Endothelial cell of umbilical vein (primary cell): ENCODE data around the gene SLC22A4. TPM values are rescaled to one million over a fixed set of nuclear protein-coding genes. Genes with fewer than 3 reads are reported as not detected.

Source experiments
- BruUV-seq: library from RNA; stranded (reverse); fragments of 400-500 nt; replicated peaks from 2 replicates; lab custom pipeline; 2021; lab: Mats Ljungman, UMichigan
- CTCF ChIA-PET: fragments of 300-600, 350-600 bp; sonication (Branson Sonifier 250); formaldehyde crosslinking; loops from one replicate; lab custom pipeline; 2021; ENCODE audit warnings: antibody characterized with exemption, inconsistent platforms; lab: Charles Lee
- POLR2A ChIA-PET: fragments of 300-600, 350-600 bp; sonication (Branson Sonifier 250); formaldehyde crosslinking; loops from one replicate; lab custom pipeline; 2021; ENCODE audit warnings: antibody characterized with exemption, inconsistent platforms; lab: Charles Lee
- DNase-seq: peaks from one replicate; pipeline ENCODE4 v3.0.0-alpha.2; 2011; ENCODE audit warnings: low read depth, low spot score
- FAIRE-seq: peaks from 2 replicates; lab custom pipeline; 2011; peaks lifted over from hg19 to GRCh38; lab: Jason Lieb, UNC
- H2AFZ ChIP-seq: 2 replicates; pipeline ENCODE4 v1.6.0; 2012; ENCODE audit warnings: low read depth, low read length, control low read depth, inconsistent platforms
- H3K27ac ChIP-seq: 2 replicates; pipeline ENCODE4 v1.5.1; 2011; ENCODE audit warnings: low read depth, mild to moderate bottlenecking, control low read depth, low read length, moderate library complexity; ENCODE audit not compliant: insufficient read depth
- H3K27me3 ChIP-seq, 2 experiments: 2 replicates each; pipeline versions ENCODE4 v1.6.0 to v1.6.1; 2011; ENCODE audit warnings: low read length in 2 of 2, mixed read lengths in 1 of 2; ENCODE audit not compliant: control insufficient read depth in 2 of 2, insufficient read depth in 2 of 2
- H3K36me3 ChIP-seq, 2 experiments: 2 replicates in 1 of 2; 3 replicates in 1 of 2; pipeline ENCODE4 v1.5.1; 2011; ENCODE audit warnings: low read length in 2 of 2, mild to moderate bottlenecking in 1 of 2, moderate library complexity in 1 of 2; ENCODE audit not compliant: control insufficient read depth in 2 of 2, insufficient read depth in 2 of 2; ENCODE audit errors: extremely low read depth in 1 of 2
- H3K4me1 ChIP-seq: 3 replicates; pipeline ENCODE4 v1.5.1; 2011; ENCODE audit warnings: mild to moderate bottlenecking, low read length; ENCODE audit not compliant: control insufficient read depth, insufficient read depth; ENCODE audit errors: extremely low read depth
- H3K4me2 ChIP-seq: 2 replicates; pipeline ENCODE4 v1.6.1; 2011; ENCODE audit warnings: low read length, control low read depth, mixed read lengths; ENCODE audit not compliant: insufficient read depth
- H3K4me3 ChIP-seq, 3 experiments: fragments of 200-600 bp in 1 of 3; sonication (generic), shearing (Covaris generic) in 1 of 3; replicated peaks in 1 of 3; 2 replicates each; pipeline ENCODE4 v1.5.1; 2011 to 2016; ENCODE audit warnings: control low read depth in 3 of 3, low read length in 3 of 3, mild to moderate bottlenecking in 2 of 3, inconsistent platforms in 1 of 3, low read depth in 1 of 3, moderate library complexity in 1 of 3; ENCODE audit not compliant: insufficient read depth in 1 of 3
- H3K79me2 ChIP-seq: 2 replicates; pipeline ENCODE4 v1.6.0; 2012; ENCODE audit warnings: low read length, inconsistent platforms; ENCODE audit not compliant: control insufficient read depth, insufficient read depth
- H3K9ac ChIP-seq: replicated peaks from 2 replicates; pipeline ENCODE3; 2011; ENCODE audit warnings: low read length, control low read depth; ENCODE audit not compliant: insufficient read depth; ENCODE audit errors: extremely low read depth
- H3K9me1 ChIP-seq: replicated peaks from 3 replicates; pipeline ENCODE4 v1.6.0; 2011; ENCODE audit warnings: mild to moderate bottlenecking, low read length; ENCODE audit not compliant: control insufficient read depth, insufficient read depth; ENCODE audit errors: extremely low read depth
- H3K9me3 ChIP-seq: replicated peaks from 2 replicates; pipeline ENCODE4 v1.5.1; 2012; ENCODE audit warnings: low read length, inconsistent platforms; ENCODE audit not compliant: control insufficient read depth, insufficient read depth
- H4K20me1 ChIP-seq: replicated peaks from 2 replicates; pipeline ENCODE3; 2011; ENCODE audit warnings: mild to moderate bottlenecking, low read length; ENCODE audit not compliant: control insufficient read depth, insufficient read depth; ENCODE audit errors: extremely low read depth
- EZH2 ChIP-seq: IDR thresholded peaks from 2 replicates; pipeline ENCODE4 v1.6.1; 2012; ENCODE audit warnings: borderline replicate concordance, low read depth, mild to moderate bottlenecking, moderate library complexity, low read length, inconsistent platforms; ENCODE audit not compliant: severe bottlenecking
- FOS ChIP-seq: IDR thresholded peaks from 2 replicates; pipeline ENCODE4 v1.6.1; 2011; ENCODE audit warnings: mild to moderate bottlenecking, low read length, moderate library complexity, borderline replicate concordance; ENCODE audit not compliant: insufficient read depth
- GATA2 ChIP-seq: IDR thresholded peaks from 2 replicates; pipeline ENCODE4 v1.7.0; 2011; ENCODE audit warnings: low read depth, mild to moderate bottlenecking, moderate library complexity, mixed read lengths, low read length; ENCODE audit not compliant: insufficient read length, insufficient read depth
- JUN ChIP-seq: IDR thresholded peaks from 2 replicates; pipeline ENCODE4 v1.6.1; 2011; ENCODE audit warnings: borderline replicate concordance, low read depth; ENCODE audit not compliant: insufficient read length, insufficient read depth
- MYC ChIP-seq: IDR thresholded peaks from one replicate; pipeline ENCODE4 v1.6.1; 2011; ENCODE audit warnings: mild to moderate bottlenecking, low read depth, low read length
- POLR2A ChIP-seq: IDR thresholded peaks from 2 replicates; pipeline ENCODE4 v1.6.1; 2012; ENCODE audit warnings: low read depth, mild to moderate bottlenecking, control low read depth, low read length
- POLR2AphosphoS5 ChIP-seq: IDR thresholded peaks from 2 replicates; pipeline ENCODE4 v1.6.1; 2012; ENCODE audit warnings: low read depth, mild to moderate bottlenecking, control low read depth, low read length, moderate library complexity; ENCODE audit not compliant: insufficient read depth
- dilution Hi-C: fragments of 300-500 bp; cut with MboI; formaldehyde crosslinking; loops from one replicate; pipeline ENCODE4 v1.15.0; 2019; ENCODE audit warnings: low sequenced_read_pairs; ENCODE audit not compliant: extremely low pct_ligation_motif_present
- intact Hi-C: fragments of 100-400 bp; cut with micrococcal nuclease; formaldehyde crosslinking; loops from one replicate; pipeline ENCODE4 v1.10.0; 2022
- polyA plus RNA-seq, 4 experiments: library from polyadenylated mRNA; depleted of rRNA in 3 of 4; stranded (reverse) in 3 of 4; unstranded in 1 of 4; fragments of >200 nt; gene quantifications; 2 replicates each; pipeline versions ENCODE4 v1.2.1 to v1.2.3, GENCODE V29; 2011 to 2012; ENCODE audit warnings: missing spikeins in 1 of 4
- total RNA-seq: library from RNA; stranded (reverse); gene quantifications from 2 replicates; pipeline ENCODE4 v1.2.3, GENCODE V29; 2021
- TF ChIP-seq, protein P1 (sequence below), 2 donors: IDR thresholded peaks; 1 replicate in 1 of 2; 2 replicates in 1 of 2; pipeline ENCODE4 v1.5.1; 2011; ENCODE audit warnings: low read length in 2 of 2, mild to moderate bottlenecking in 2 of 2, moderate library complexity in 2 of 2, control low read depth in 1 of 2, inconsistent platforms in 1 of 2, low read depth in 1 of 2; ENCODE audit not compliant: insufficient read depth in 1 of 2; ENCODE audit errors: extremely low read depth in 1 of 2
- TF ChIP-seq, protein P2 (sequence below): IDR thresholded peaks from 2 replicates; pipeline ENCODE4 v1.6.1; 2011; ENCODE audit not compliant: insufficient read depth, insufficient read length

The SLC22A4 gene
- total and polyA plus RNA-seq, 2 donors (not counting 3 experiments of a cell fraction or from before 2014, with no cell fraction given), result 4.9 to 6.9 TPM

DNA sequence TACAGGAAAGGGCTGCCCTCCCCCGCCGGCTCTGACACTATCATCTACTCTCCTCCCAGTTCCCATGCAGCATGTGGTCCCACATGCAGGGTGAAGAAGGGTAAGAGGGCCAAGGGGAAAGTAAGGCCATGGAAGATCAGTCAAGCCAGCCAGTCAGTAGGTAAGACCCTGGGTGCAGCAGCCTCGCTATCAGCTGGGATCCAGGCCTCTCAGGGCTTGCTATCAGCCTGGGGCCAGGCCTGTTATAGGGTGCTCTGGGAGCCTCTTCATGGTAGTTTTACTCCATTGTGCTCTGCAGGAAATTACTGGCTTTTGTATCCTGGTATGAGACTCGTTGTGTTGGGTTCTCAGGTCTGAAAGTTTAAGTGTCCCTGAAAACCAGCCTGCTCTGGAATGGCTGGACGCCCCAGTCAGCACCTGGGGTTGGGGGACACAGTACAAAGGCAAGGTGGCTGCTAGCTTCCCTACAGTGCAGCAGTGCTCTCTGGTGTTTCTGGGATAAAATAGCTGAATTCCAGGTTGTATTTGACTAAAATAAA is 21.4 kb downstream of the SLC22A4 start:
- H3K4me1 ChIP-seq, result no peaks in the 10 kb centered on the region
- H3K4me2 ChIP-seq, result no peak overlapping the region
- no peak overlapping the region for H2AFZ ChIP-seq
- no peak overlapping the region for H3K27ac ChIP-seq
- no peak for FAIRE-seq
- no peak for DNase-seq
- H3K9me1 ChIP-seq, result no peaks in the 10 kb centered on the region
- H3K9me3 ChIP-seq, result no peaks in the 10 kb centered on the region
- no peaks in the 10 kb centered on the region for H3K79me2 ChIP-seq
- H3K9ac ChIP-seq, result no peak overlapping the region
- intact Hi-C loops, result no loop called here
- dilution Hi-C loops, result no loop called here
- no peak overlapping the region for H3K4me3 ChIP-seq
- POLR2A ChIA-PET, result no interaction called here
- H3K27me3 ChIP-seq, result no peaks in the 10 kb centered on the region
- no peaks in the 10 kb centered on the region for H3K36me3 ChIP-seq
- TF ChIP-seq JUN (no peak), GATA2 (no peak), EZH2 (no peak), POLR2A (no peak), POLR2AphosphoS5 (no peak), FOS (no peak), MYC (no peak)
- TF ChIP-seq, protein P1, sequence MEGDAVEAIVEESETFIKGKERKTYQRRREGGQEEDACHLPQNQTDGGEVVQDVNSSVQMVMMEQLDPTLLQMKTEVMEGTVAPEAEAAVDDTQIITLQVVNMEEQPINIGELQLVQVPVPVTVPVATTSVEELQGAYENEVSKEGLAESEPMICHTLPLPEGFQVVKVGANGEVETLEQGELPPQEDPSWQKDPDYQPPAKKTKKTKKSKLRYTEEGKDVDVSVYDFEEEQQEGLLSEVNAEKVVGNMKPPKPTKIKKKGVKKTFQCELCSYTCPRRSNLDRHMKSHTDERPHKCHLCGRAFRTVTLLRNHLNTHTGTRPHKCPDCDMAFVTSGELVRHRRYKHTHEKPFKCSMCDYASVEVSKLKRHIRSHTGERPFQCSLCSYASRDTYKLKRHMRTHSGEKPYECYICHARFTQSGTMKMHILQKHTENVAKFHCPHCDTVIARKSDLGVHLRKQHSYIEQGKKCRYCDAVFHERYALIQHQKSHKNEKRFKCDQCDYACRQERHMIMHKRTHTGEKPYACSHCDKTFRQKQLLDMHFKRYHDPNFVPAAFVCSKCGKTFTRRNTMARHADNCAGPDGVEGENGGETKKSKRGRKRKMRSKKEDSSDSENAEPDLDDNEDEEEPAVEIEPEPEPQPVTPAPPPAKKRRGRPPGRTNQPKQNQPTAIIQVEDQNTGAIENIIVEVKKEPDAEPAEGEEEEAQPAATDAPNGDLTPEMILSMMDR (IDR thresholded peaks at IDR 0.05; ENCODE audit: extremely low read depth in 1 of 2, insufficient read depth in 1 of 2, low read depth in 1 of 2, low read length in 2 of 2), result no peak
- TF ChIP-seq, protein P2, sequence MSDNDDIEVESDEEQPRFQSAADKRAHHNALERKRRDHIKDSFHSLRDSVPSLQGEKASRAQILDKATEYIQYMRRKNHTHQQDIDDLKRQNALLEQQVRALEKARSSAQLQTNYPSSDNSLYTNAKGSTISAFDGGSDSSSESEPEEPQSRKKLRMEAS, result no peak
- no peaks in the 10 kb centered on the region for H4K20me1 ChIP-seq
- CTCF ChIA-PET, result interaction anchor here (0.8 to 1.3 kb wide), 8 partner anchors 9 to 135 kb away, joined by 3 to 14 read pairs (median 4); partner anchors contain the start of genes SLC22A4 and SLC22A5
- no TSS peak for BruUV-seq
